Panc1 (cell line): Measurements from ENCODE around the gene C1orf50.

Experiments used
- SIN3A ChIP-seq: IDR thresholded peaks from 2 replicates; pipeline ENCODE4 v1.6.1; 2012; ENCODE audit warnings: low read depth, mild to moderate bottlenecking, low read length, moderate library complexity, borderline replicate concordance; ENCODE audit not compliant: insufficient read depth
- TF ChIP-seq, protein P1 (sequence below), 2 experiments: IDR thresholded peaks; 2 replicates each; pipeline ENCODE4 v1.6.1; 2011 to 2012; ENCODE audit warnings: low read depth in 2 of 2, control low read depth in 1 of 2, low read length in 1 of 2, mild to moderate bottlenecking in 1 of 2, moderate library complexity in 1 of 2; ENCODE audit not compliant: insufficient read depth in 1 of 2

GRCh38 chr1:42784547-42784945 lies 17.5 kb downstream of the C1orf50 start:
- TF ChIP-seq SIN3A: no peak
- TF ChIP-seq, protein P1, sequence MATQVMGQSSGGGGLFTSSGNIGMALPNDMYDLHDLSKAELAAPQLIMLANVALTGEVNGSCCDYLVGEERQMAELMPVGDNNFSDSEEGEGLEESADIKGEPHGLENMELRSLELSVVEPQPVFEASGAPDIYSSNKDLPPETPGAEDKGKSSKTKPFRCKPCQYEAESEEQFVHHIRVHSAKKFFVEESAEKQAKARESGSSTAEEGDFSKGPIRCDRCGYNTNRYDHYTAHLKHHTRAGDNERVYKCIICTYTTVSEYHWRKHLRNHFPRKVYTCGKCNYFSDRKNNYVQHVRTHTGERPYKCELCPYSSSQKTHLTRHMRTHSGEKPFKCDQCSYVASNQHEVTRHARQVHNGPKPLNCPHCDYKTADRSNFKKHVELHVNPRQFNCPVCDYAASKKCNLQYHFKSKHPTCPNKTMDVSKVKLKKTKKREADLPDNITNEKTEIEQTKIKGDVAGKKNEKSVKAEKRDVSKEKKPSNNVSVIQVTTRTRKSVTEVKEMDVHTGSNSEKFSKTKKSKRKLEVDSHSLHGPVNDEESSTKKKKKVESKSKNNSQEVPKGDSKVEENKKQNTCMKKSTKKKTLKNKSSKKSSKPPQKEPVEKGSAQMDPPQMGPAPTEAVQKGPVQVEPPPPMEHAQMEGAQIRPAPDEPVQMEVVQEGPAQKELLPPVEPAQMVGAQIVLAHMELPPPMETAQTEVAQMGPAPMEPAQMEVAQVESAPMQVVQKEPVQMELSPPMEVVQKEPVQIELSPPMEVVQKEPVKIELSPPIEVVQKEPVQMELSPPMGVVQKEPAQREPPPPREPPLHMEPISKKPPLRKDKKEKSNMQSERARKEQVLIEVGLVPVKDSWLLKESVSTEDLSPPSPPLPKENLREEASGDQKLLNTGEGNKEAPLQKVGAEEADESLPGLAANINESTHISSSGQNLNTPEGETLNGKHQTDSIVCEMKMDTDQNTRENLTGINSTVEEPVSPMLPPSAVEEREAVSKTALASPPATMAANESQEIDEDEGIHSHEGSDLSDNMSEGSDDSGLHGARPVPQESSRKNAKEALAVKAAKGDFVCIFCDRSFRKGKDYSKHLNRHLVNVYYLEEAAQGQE (IDR thresholded peaks at IDR 0.05; ENCODE audit: insufficient read depth in 1 of 2, low read depth in 2 of 2, low read length in 1 of 2): no peak
